Measurements from ENCODE around the gene FOLR2. TPM values are rescaled to one million over a fixed set of nuclear protein-coding genes. Genes with fewer than 3 reads are reported as not detected.

Gene FOLR2
- total RNA-seq, 1 donor from 2014 or later = not detected

- H3K4me3 Mint-ChIP-seq (ENCODE audit: unreplicated experiment) = peak overlapping the region; percentile 83
- peak overlapping the region; percentile 89 for H3K27ac Mint-ChIP-seq (ENCODE audit: unreplicated experiment)
- DNase-seq (ENCODE audit: low spot score) = peak; percentile 97
- peaks cover 4% of the 10 kb centered on the region for H3K36me3 Mint-ChIP-seq (ENCODE audit: low read depth)
- H3K9me3 Mint-ChIP-seq (ENCODE audit: low read depth) = no peaks in the 10 kb centered on the region
- TF ChIP-seq, protein P1, sequence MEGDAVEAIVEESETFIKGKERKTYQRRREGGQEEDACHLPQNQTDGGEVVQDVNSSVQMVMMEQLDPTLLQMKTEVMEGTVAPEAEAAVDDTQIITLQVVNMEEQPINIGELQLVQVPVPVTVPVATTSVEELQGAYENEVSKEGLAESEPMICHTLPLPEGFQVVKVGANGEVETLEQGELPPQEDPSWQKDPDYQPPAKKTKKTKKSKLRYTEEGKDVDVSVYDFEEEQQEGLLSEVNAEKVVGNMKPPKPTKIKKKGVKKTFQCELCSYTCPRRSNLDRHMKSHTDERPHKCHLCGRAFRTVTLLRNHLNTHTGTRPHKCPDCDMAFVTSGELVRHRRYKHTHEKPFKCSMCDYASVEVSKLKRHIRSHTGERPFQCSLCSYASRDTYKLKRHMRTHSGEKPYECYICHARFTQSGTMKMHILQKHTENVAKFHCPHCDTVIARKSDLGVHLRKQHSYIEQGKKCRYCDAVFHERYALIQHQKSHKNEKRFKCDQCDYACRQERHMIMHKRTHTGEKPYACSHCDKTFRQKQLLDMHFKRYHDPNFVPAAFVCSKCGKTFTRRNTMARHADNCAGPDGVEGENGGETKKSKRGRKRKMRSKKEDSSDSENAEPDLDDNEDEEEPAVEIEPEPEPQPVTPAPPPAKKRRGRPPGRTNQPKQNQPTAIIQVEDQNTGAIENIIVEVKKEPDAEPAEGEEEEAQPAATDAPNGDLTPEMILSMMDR (IDR thresholded peaks at IDR 0.05) = peak; percentile 75
- H3K27me3 Mint-ChIP-seq (ENCODE audit: low read depth) = peaks cover under 1% of the 10 kb centered on the region
- H3K4me1 Mint-ChIP-seq (ENCODE audit: low read depth) = peaks cover 39% of the 10 kb centered on the region
Observed at GRCh38 chr11:72222907-72223614, 6.5 kb downstream of the FOLR2 start.

DNA sequence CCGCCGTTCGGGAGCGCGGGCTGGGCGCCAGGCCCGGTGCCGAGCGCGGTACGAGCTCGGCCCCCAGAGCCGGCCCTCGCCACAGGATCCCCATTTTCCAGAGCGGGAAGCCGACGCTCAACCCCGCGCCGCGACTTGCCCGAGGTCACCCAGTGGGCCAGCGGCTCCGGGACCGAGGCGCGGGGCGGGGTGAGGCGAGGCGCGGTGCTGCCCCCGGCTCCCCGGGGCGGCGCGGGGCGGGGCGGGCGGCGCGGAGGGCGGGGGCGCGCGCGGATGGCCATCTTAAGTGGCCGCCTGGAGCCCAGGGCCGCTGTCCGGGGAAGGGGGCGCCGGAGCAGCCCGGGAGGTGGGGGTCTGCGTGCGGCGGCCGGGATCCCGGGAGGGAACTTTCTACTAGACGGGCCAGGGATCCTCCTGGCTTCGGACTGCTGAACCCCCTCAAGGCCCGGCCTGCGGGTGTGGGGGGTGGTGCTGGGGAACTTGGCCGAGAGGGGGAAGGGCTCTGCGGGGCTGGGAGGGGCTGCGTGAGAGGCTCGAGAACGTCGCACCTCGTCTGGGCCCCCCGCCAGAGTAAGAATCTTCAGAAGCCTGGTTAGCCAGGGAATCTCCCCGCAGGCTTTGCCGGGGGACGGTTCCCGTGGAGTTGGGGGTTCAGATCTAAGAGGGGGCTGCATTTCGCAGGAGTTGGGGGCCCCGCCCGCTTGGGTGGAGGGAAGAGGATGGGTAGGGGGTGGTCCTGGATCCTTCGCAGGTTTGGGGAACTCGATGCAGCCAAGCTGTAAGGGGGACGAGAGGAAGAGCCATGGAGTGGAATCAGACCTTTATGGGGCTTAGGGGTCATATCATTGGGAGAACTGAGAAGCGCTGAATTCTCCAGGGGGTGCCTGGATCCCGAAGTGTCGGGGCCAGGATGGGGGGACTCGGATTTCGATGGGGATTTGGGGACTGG lies 7.3 kb downstream of the FOLR2 start:
- DNase-seq (ENCODE audit: low spot score) = no peak
- H3K4me1 Mint-ChIP-seq (ENCODE audit: low read depth) = peaks cover 39% of the 10 kb centered on the region
- peak overlapping the region; percentile 91 for H3K27ac Mint-ChIP-seq (ENCODE audit: unreplicated experiment)
- H3K9me3 Mint-ChIP-seq (ENCODE audit: low read depth) = no peaks in the 10 kb centered on the region
- H3K36me3 Mint-ChIP-seq (ENCODE audit: low read depth) = peaks cover 6% of the 10 kb centered on the region
- H3K4me3 Mint-ChIP-seq (ENCODE audit: unreplicated experiment) = peak overlapping the region; percentile 96
- no peaks in the 10 kb centered on the region for H3K27me3 Mint-ChIP-seq (ENCODE audit: low read depth)
- TF ChIP-seq, protein P1 (IDR thresholded peaks at IDR 0.05) = no peak

GRCh38 chr11:72224564-72225410 lies 8.2 kb downstream of the FOLR2 start, which contains the start of gene INPPL1:
INPPL1 (plus strand) TSS chr11:72224767; CDS start chr11:72224985, 218 bp downstream.
- Mint-ChIP-seq H3K4me1 (ENCODE audit: low read depth) (peaks cover 43% of the 10 kb centered on the region), H3K4me3 (ENCODE audit: unreplicated experiment) (peak within 1 kb of the TSS; percentile 96), H3K27me3 (ENCODE audit: low read depth) (no peaks in the 10 kb centered on the region), H3K36me3 (ENCODE audit: low read depth) (peaks cover 14% of the 10 kb centered on the region), H3K9me3 (ENCODE audit: low read depth) (no peaks in the 10 kb centered on the region), H3K27ac (ENCODE audit: unreplicated experiment) (peak within 1 kb of the TSS; percentile 91)
- peak; percentile 90 for DNase-seq (ENCODE audit: low spot score)
- TF ChIP-seq, protein P1 (IDR thresholded peaks at IDR 0.05) = no peak

GRCh38 chr11:72225411-72225951 lies 8.9 kb downstream of the FOLR2 start:
- H3K27me3 Mint-ChIP-seq (ENCODE audit: low read depth) = no peaks in the 10 kb centered on the region
- peak overlapping the region; percentile 51 for H3K27ac Mint-ChIP-seq (ENCODE audit: unreplicated experiment)
- no peaks in the 10 kb centered on the region for H3K9me3 Mint-ChIP-seq (ENCODE audit: low read depth)
- peak overlapping the region; percentile 92 for H3K4me3 Mint-ChIP-seq (ENCODE audit: unreplicated experiment)
- H3K4me1 Mint-ChIP-seq (ENCODE audit: low read depth) = peaks cover 43% of the 10 kb centered on the region
- peaks cover 17% of the 10 kb centered on the region for H3K36me3 Mint-ChIP-seq (ENCODE audit: low read depth)
- TF ChIP-seq, protein P1 (IDR thresholded peaks at IDR 0.05) = no peak
- no peak for DNase-seq (ENCODE audit: low spot score)
